Activated CD4-positive, alpha-beta T cell treated with anti-CD3 and anti-CD28 coated beads, Interleukin-2, amount 50 U/mL, for 24 hours (primary cell): ENCODE results near the gene MIER2.
"Not testable (repeated sequence)": the region's sequence is repeated elsewhere in the genome, so short reads cannot be mapped to it uniquely, and the experiment has no call there.

Source experiments
- DNase-seq, 2 donors: peaks; one replicate each; pipeline ENCODE4 v3.0.0-alpha.2; 2020; ENCODE audit warnings: low read depth in 1 of 2, low spot score in 1 of 2

MIER2 gene, protein sequence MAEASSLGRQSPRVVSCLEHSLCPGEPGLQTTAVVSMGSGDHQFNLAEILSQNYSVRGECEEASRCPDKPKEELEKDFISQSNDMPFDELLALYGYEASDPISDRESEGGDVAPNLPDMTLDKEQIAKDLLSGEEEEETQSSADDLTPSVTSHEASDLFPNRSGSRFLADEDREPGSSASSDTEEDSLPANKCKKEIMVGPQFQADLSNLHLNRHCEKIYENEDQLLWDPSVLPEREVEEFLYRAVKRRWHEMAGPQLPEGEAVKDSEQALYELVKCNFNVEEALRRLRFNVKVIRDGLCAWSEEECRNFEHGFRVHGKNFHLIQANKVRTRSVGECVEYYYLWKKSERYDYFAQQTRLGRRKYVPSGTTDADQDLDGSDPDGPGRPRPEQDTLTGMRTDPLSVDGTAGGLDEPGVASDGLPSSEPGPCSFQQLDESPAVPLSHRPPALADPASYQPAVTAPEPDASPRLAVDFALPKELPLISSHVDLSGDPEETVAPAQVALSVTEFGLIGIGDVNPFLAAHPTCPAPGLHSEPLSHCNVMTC

DNA sequence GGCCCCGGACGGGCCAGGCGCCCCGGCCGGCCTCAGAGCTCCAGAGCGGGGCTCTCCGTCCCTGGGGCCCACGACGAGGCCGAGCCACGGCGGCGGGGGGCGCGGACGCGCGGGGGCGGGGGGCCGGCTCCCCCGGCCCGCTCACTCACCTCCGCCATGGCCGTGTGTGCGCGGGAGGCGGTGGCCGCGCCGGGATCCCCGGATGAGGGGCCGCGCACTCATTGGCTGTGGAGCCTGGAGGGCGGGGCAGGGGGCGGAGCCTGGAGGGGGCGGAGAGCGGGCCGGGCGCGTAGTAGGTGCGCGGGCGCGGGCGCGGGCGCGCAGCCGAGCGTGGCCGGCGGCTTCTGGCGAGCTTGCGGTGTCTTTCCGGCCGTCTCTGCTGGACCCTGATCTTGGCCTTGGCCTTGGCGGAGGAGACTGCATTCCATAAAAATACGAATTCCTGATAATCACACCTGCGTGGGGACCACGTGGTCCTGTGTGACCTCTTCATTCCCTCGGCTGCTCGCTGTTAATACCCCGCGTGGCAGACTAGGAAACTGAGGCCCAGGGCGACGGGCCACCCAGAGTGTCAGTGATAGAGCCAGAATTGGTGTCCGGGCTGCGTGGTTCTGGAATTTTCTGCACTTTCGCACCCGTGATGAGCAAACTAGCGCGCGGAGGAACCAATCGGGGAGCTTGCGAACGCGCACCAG lies at the start of gene MIER2:
MIER2 (minus strand) TSS at position 172 of the 695 bp plus-strand sequence; CDS start at position 158, 14 bp downstream.
- DNase-seq, result peak; percentile 86 to 92

DNA sequence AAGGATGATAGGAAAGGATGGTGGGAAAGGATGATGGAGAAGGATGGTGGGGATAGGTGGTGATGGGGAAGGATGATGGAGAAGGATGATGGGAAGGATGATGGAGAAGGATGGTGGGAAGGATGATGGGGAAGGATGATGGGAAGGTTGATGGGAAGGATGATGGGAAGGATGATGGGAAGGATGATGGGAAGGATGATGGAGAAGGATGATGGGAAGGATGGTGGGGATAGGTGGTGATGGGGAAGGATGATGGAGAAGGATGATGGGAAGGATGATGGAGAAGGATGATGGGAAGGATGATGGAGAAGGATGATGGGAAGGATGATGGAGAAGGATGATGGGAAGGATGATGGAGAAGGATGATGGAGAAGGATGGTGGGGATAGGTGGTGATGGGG lies 49.0 kb upstream of the MIER2 start:
- not testable (repeated sequence) for DNase-seq

DNA sequence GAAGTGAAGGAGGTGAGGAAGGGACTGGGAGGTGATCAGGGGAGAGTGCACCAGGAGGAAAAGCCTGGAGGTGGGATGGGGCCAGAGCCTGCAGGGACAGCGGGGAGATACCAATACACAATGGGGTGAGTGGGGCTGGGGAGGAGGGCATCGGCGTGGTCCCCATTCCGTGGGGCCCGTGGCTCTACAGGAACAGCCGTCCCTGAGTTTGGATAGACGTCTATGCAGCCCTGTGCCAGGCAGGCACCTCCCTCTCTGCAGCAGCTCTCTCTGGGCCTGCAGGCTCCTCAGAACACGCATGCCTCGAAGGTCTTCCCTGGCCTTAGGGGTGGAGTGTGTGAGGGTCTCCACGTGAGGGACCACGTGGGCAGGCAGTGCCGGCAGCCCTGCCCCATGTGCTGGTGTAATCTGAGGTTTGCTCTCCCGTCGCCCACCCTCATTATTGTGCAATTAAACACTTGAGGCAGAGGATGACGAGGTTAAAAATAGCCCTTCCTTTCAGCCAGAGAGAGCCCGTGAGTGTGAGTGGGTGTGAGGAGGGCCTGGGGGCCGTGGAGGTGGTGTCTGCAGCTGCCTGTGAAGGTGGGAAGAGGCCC lies 47.9 kb upstream of the MIER2 start:
- DNase-seq, result no peak

DNA sequence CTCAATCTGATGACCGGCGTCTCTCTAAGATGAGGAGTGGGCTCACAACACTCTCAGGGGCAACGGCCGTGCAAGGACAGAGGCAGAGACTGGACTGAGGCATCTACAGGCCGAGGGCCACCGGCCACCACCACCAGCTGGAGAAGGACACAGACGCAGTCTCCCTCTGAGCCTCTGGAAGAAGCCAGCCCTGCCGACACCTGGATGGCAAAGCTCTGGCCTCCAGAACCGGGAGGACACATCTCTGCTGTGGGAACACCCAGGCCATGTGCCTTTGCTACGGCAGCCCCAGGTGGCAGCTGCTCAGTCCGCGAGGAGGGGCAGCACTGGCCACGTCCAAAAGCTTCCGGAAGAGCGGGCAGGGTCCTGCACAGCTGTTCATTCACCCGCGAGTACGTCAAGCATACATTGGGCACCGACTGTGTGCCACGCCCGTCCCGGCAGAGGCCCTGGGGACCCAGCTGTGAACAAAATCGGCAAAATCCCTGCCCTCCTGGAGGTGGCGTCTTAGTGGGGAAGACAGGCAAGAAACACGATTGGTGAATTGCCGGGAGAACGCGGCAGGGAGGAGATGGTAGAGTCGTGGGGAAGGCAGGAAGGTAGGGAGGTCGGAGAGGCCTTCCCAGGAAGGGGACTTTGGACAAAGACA lies 47.3 kb upstream of the MIER2 start:
- no peak for DNase-seq

DNA sequence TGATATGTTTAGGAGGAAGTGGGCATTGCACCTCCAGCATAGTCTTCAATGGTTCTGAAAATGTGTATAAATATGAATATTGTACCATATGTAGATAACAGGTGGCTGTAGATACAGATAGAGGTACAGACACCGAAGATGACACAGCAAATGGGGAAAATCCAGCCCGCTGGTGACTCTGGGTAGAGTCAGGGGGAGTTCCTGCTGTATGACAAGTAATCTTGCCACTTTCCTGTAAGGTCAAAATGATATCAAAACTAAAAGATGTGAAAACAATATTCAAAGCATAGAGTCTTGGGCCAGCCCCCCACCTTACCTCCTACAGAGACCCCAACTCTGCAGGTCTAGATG lies 46.6 kb upstream of the MIER2 start:
- DNase-seq, result no peak

DNA sequence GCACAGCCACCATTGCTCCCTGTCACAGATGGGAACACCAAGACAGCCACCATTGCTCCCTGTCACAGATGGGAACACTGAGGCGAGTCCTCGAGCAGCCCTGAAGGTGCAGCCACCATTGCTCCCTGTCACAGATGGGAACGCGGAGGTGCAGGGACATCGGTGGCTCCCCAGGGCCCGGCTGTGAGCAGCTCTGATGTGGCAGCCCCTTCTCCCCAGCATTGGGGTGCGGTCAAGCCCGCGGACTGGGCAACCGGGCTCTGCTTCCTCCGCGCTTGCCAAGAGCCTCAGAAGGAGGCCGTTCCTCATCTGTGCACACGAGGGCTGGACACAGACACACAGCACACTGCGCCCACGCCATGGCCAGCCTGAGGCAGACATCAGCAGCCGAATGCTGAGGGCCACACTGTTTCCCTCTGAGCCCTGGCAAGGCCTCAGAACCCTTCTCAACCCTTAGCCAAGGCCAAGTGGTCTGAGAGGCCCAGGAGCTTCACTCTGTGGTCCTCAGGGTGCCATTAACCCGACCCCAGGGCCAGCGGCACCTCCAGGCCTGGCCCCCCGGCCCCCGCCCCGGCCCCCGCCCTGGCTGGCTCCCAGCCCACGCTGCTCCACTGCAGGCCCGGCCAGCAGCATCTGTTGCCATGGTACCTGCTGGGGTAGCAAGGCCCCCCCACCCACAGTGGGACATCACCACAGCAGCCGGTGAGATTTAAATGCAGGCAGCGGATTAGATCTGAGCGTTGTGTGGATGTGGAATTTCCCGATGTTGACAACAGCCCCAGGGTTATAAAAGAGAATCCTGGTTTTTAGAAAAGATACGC lies 46.0 kb upstream of the MIER2 start:
- no peak for DNase-seq

DNA sequence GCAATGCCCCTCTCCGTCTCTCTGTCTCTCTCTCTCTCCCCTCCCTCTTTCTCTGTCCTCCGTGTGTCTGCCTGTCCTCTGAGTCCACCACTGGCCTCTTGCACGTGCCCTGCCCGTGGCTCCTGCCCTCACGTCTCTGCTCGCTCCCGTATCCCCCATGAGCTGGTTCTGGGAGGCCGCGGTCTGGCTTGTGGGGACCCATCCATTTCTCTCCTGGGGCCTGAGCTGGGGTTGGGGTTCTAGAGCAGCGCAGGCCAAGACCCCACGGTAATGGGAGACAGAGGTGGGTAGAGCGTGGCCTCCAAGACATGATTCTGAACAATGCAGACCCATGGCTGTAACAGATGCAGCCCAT lies 45.3 kb upstream of the MIER2 start:
- no peak for DNase-seq

DNA sequence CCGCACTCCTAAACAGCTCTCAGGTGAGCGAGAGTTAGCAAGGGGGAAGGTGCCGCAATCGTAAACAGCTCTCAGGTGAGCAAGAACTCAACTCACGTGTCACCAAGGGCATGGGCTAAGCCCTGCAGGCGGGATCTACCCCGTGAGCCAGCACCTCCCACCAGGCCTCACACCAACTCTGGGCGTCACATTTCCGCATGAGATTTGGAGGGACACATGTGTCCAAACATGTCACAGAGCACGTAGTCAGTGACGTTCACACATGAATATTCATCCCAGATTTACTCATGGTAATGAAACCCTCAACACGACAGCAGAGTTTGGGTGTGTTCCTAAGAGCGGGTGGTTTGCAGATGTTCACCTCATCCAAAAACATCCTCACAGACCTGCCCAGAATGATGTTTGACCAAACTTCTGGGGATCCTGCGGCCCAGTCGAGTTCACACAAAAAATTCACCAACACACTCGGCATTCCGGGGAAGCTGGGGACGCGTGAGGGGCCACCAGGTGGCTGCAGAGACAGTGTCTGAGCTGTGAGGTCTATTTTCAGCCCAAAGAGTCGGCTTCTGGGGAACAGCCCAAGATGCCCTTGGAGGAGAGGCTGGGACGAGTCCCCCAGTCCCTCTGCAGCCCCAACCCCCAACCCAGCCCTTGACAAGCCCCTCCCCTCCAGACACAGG lies 44.8 kb upstream of the MIER2 start:
- no peak for DNase-seq

DNA sequence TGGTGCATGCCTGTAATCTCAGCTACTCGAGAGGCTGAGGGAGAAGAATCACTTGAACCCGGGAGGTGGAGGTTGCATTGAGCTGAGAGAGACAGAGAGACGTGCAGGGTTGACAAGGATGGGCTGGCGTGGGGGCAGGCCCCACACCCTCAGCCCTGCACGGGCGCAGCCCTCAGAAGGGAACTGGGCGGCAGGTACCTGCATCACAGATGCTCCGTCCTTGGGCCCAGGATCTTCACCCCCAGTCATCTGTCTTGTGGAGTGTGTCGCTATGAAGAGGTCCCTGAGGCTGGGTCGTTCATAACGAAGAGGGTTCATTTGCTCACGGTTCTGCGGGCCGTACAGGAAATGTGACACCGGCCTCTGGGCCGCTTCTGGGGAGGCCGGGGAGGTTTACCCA lies 44.1 kb upstream of the MIER2 start:
- DNase-seq, result no peak

DNA sequence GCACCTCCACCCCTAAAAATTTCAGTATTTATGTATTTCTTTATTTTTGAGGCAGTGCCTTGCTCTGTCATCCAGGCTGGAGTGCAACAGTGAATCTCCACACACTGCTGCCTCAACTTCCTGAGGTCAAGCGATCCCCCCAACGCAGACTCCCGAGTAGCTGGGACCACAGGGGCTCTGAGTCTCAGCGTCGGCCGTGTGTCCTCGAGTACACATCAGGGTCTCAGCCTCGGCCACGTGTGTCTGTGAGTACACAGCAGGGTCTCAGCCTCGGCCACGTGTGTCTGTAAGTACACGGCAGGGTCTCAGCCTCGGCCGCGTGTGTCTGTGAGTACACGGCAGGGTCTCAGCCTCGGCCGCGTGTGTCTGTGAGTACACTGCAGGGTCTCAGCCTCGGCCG lies 43.2 kb upstream of the MIER2 start:
- no peak for DNase-seq

DNA sequence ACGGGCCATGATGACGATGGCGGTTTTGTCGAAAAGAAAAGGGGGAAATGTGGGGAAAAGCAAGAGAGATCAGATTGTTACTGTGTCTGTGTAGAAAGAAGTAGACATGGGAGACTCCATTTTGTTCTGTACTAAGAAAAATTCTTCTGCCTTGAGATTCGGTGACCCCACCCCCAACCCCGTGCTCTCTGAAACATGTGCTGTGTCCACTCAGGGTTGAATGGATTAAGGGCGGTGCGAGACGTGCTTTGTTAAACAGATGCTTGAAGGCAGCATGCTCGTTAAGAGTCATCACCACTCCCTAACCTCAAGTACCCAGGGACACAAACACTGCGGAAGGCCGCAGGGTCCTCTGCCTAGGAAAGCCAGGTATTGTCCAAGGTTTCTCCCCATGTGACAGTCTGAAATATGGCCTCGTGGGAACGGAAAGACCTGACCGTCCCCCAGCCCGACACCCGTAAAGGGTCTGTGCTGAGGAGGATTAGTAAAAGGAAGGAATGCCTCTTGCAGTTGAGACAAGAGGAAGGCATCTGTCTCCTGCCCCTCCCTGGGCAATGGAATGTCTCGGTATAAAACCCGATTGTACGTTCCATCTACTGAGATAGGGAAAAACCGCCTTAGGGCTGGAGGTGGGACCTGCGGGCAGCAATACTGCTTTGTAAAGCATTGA lies 42.2 kb upstream of the MIER2 start:
- not testable (repeated sequence) for DNase-seq

DNA sequence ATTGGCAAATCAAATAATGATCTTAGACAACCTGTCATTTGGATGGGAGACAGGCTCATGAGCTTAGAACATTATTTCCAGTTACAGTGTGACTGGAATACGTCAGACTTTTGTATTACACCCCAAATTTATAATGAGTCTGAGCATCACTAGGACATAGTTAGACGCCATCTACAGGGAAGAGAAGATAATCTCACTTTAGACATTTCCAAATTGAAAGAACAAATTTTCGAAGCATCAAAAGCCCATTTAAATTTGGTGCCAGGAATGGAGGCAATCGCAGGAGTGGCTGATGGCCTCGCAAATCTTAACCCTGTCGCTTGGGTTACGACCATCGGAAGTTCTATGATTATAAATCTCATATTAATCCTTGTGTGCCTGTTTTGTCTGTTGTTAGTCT lies 41.6 kb upstream of the MIER2 start:
- DNase-seq, result not testable (repeated sequence)

DNA sequence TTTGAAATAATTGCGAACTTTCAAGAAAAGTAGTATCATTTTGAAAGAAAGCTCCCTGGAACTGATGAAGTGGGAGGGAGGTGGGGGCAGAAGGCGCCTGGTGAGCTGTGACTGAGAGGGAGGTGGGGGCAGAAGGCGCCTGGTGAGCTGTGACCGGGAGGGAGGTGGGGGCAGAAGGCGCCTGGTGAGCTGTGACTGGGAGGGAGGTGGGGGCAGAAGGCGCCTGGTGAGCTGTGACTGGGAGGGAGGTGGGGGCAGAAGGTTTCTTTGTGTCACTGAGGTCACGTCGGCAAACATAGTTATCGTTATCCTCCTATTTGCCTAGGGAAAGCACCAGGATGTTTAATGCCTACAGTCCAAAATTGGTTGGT lies 40.2 kb upstream of the MIER2 start:
- DNase-seq, result no peak

DNA sequence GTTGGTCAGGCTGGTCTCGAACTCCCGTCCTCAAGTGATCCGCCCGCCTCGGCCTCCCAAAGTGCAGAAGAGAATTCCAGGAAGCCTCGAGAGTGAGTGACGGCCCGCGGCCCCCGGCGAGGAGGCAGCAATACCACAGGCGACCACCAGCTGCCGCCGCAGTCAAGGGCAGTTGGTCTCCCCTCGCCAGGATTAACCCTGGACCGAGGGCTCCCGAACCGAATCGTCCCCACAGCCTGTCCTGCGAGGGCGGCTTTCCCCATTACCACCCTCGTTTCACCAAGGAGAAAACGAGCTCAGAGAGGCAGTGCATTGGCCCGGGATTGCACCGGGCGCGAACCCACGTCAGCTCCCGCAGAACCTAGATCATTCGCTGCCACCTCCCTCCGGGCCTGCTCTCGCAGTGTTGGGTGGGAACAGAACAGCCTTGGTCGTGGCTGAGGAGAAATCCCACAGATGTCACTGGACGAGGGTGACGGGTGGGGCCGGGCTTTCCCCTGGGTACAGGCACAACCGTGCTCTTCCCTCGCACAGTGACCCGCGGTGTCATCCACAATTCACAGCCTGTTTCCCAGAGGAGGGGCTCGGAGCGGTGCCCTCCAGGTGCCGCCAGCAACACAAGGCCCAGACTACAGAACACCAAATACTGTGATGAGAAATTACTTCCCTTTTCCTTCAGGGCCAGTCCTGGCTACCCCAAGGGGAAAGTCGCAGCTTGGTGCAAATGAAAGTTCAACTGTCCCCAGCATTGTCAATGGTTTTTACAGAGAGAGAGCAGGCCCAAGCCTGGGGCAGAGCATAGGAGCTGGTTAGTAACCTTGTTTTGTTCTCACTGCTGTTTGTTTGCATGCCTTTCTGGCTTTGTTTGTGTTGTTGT lies 39.6 kb upstream of the MIER2 start:
- no peak for DNase-seq

DNA sequence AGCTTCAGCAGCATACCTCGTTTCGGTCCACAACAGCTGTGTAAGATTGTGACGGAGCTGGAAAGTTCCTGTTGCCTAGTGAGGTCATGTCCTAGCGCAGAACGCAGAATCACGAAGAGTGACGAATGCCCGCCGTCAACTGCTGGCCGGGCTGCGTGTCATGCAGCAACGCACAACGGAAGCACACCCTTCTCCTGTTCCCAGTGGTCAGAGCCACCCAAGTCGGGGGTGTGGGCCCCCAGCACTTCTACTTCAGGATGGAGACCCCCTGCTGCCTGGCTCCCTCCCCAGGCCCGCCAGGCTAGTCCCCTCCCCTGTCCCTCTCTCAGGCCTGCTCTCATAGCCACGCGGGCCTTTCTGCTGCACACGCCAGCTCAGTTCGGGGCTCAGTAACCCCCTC lies 38.4 kb upstream of the MIER2 start:
- no peak for DNase-seq

DNA sequence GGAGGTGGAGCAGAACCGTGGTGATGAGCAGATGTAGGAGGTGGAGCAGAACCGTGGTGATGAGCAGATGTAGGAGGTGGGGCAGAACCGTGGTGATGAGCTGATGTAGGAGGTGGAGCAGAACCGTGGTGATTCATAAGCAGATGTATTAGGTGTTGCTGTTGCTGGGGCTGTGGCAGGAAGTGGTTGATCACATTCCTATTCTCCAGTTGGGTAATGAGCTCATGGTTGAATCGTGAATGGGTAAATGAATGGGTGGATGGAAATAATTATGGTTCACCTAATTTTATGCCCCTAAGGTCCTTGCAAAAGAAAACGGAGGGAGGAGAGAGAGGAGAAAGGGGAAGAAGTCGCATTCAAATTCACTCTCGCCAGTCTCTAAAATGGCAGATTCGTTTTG lies 38.0 kb upstream of the MIER2 start:
- DNase-seq, result peak in 1 of 2 donors; percentile 50

DNA sequence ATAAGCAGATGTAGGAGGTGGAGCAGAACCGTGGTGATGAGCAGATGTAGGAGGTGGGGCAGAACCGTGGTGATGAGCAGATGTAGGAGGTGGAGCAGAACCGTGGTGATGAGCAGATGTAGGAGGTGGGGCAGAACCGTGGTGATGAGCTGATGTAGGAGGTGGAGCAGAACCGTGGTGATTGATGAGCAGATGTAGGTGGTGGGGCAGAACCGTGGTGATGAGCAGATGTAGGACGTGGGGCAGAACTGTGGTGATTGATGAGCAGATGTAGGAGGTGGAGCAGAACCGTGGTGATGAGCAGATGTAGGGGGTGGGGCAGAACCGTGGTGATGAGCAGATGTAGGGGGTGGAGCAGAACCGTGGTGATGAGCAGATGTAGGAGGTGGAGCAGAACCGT lies 37.3 kb upstream of the MIER2 start:
- not testable (repeated sequence) for DNase-seq

DNA sequence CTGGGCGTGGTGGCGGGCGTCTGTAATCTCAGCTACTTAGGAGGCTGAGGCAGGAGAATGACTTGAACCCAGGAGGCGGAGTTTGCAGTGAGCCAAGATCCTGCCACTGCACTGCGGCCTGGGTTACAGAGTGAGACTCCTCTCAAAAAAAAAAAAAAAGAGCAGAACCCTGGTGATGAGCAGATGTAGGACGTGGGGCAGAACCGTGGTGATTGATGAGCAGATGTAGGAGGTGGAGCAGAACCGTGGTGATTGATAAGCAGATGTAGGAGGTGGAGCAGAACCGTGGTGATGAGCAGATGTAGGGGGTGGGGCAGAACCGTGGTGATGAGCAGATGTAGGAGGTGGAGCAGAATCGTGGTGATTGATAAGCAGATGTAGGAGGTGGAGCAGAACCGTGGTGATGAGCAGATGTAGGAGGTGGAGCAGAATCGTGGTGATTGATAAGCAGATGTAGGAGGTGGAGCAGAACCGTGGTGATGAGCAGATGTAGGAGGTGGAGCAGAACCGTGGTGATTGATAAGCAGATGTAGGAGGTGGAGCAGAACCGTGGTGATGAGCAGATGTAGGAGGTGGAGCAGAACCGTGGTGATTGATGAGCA lies 36.1 kb upstream of the MIER2 start:
- DNase-seq, result not testable (repeated sequence)
